ENCODE results near the gene ITFG2. TPM values are rescaled to one million over a fixed set of nuclear protein-coding genes. Genes with fewer than 3 reads are reported as not detected.

Gene ITFG2
- total and polyA plus RNA-seq, 2 of the 13 experiments (the other 11 are each of a cell fraction or from before 2014, with no cell fraction given) = 14.8 to 15.5 TPM

DNA sequence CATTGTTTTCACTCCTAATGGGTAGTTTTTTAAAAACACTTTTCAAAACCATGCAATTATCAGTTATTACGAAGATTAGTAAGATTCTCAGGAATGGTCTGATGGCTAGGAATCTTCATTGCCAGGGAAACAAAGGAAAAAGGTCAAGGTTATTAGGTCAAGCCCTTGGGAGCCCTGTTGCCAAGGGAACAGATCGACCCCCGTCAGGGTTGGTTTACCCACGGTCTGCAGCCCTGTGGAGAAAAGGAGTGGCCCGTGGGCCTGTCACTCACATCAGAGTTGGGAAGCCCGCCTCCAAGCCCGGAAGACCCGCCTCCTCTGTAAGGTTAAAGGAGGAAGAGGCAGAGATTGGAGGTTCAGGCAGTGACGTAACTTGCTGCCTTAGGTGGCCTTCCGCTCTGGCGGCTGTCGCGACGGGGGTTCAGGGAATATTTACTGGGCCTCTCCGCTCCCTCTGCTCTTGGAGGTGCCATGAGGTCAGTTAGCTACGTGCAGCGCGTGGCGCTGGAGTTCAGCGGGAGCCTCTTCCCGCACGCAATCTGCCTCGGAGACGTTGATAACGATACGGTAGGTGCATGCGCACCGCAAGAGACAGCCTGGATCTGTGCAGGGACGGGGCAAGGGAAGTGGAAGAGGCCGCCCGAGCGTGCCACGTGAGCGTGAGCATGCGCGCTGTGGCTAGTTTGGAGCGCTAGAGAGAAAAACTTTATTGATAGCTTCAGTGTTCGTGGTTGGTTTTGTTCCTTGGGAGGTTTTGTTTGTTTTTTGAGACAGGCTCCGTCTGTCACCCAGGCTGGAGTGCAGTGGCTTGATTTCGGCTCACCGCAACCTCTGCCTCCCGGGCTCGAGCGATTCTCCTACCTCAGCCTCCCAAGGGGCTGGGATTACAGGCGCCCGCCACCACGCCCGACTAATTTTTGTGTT lies at the start of gene ITFG2 (continued):
- TF ChIP-seq, protein P1, sequence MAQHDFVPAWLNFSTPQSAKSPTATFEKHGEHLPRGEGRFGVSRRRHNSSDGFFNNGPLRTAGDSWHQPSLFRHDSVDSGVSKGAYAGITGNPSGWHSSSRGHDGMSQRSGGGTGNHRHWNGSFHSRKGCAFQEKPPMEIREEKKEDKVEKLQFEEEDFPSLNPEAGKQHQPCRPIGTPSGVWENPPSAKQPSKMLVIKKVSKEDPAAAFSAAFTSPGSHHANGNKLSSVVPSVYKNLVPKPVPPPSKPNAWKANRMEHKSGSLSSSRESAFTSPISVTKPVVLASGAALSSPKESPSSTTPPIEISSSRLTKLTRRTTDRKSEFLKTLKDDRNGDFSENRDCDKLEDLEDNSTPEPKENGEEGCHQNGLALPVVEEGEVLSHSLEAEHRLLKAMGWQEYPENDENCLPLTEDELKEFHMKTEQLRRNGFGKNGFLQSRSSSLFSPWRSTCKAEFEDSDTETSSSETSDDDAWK (CRISPR knock-in tag; IDR thresholded peaks at IDR 0.05) = no peak
- 0 out of 2 replicates have a peak, but pooled peaks have one; percentile 50 for TF ChIP-seq SMAD9 (CRISPR knock-in tag; IDR thresholded peaks at IDR 0.05)
- no peak for TF ChIP-seq SP140L (CRISPR knock-in tag; IDR thresholded peaks at IDR 0.05; ENCODE audit: borderline replicate concordance)
- TF ChIP-seq, protein P2, sequence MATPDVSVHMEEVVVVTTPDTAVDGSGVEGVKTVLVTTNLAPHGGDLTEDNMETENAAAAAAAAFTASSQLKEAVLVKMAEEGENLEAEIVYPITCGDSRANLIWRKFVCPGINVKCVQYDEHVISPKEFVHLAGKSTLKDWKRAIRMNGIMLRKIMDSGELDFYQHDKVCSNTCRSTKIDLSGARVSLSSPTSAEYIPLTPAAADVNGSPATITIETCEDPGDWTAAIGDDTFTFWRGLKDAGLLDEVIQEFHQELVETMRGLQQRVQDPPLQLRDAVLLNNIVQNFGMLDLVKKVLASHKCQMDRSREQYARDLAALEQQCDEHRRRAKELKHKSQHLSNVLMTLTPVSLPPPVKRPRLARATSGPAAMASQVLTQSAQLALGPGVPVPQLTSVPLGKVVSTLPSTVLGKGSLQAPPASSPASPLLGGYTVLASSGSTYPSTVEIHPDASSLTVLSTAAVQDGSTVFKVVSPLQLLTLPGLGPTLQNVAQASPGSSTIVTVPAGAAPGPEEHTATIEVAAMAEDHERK (CRISPR knock-in tag; IDR thresholded peaks at IDR 0.05; ENCODE audit: low read depth) = peak; percentile 86
- TF ChIP-seq ZNF567 (CRISPR knock-in tag; IDR thresholded peaks at IDR 0.05; ENCODE audit: borderline replicate concordance) = peak; percentile 51; the same call in 1 of the 2 replicates
- peak; percentile 95 for TF ChIP-seq RNF2 (conservative IDR thresholded peaks at IDR 0.05; ENCODE audit: low read depth)
- TF ChIP-seq ZNF891 (CRISPR knock-in tag; IDR thresholded peaks at IDR 0.05) = peak; percentile 86; the same call in 1 of the 2 replicates
- no peak for TF ChIP-seq NFKBIZ (CRISPR knock-in tag; IDR thresholded peaks at IDR 0.05)
- no peak for TF ChIP-seq ARID2 (CRISPR knock-in tag; IDR thresholded peaks at IDR 0.05; ENCODE audit: borderline replicate concordance)
- TF ChIP-seq CCAR2 (optimal IDR thresholded peaks at IDR 0.05; ENCODE audit: low read depth, low read length) = peak; percentile 59
- TF ChIP-seq, protein P3, sequence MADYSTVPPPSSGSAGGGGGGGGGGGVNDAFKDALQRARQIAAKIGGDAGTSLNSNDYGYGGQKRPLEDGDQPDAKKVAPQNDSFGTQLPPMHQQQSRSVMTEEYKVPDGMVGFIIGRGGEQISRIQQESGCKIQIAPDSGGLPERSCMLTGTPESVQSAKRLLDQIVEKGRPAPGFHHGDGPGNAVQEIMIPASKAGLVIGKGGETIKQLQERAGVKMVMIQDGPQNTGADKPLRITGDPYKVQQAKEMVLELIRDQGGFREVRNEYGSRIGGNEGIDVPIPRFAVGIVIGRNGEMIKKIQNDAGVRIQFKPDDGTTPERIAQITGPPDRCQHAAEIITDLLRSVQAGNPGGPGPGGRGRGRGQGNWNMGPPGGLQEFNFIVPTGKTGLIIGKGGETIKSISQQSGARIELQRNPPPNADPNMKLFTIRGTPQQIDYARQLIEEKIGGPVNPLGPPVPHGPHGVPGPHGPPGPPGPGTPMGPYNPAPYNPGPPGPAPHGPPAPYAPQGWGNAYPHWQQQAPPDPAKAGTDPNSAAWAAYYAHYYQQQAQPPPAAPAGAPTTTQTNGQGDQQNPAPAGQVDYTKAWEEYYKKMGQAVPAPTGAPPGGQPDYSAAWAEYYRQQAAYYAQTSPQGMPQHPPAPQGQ (CRISPR knock-in tag; IDR thresholded peaks at IDR 0.05; ENCODE audit: borderline replicate concordance) = 0 out of 2 replicates have a peak, but pooled peaks have one; percentile 50
- peak; percentile 94 for TF ChIP-seq HDAC1 (CRISPR knock-in tag; IDR thresholded peaks at IDR 0.05)
- TF ChIP-seq, protein P4, sequence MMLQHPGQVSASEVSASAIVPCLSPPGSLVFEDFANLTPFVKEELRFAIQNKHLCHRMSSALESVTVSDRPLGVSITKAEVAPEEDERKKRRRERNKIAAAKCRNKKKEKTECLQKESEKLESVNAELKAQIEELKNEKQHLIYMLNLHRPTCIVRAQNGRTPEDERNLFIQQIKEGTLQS (CRISPR knock-in tag; IDR thresholded peaks at IDR 0.05) = no peak
- TF ChIP-seq SAP130 (CRISPR knock-in tag; IDR thresholded peaks at IDR 0.05; ENCODE audit: low read depth) = peak; percentile 94
- 0 out of 2 replicates have a peak, but pooled peaks have one; percentile 58 for TF ChIP-seq ZNF383 (CRISPR knock-in tag; IDR thresholded peaks at IDR 0.05; ENCODE audit: borderline replicate concordance)
- peak; percentile 94 for TF ChIP-seq KDM2A (CRISPR knock-in tag; IDR thresholded peaks at IDR 0.05; ENCODE audit: borderline replicate concordance, low read depth)
- TF ChIP-seq, protein P5, sequence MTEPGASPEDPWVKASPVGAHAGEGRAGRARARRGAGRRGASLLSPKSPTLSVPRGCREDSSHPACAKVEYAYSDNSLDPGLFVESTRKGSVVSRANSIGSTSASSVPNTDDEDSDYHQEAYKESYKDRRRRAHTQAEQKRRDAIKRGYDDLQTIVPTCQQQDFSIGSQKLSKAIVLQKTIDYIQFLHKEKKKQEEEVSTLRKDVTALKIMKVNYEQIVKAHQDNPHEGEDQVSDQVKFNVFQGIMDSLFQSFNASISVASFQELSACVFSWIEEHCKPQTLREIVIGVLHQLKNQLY (CRISPR knock-in tag; IDR thresholded peaks at IDR 0.05) = peak; percentile 41; the same call in 1 of the 2 replicates
- TF ChIP-seq SIN3B (IDR thresholded peaks at IDR 0.05; ENCODE audit: low read length) = no peak
- TF ChIP-seq IRF2 (CRISPR knock-in tag; IDR thresholded peaks at IDR 0.05) = peak; percentile 93
- peak; percentile 99 for TF ChIP-seq ZNF737 (CRISPR knock-in tag; IDR thresholded peaks at IDR 0.05; ENCODE audit: borderline replicate concordance)
- 0 out of 2 replicates have a peak, but pooled peaks have one; percentile 52 for TF ChIP-seq ZNF430 (CRISPR knock-in tag; IDR thresholded peaks at IDR 0.05)
- TF ChIP-seq HOXA5 (CRISPR knock-in tag; IDR thresholded peaks at IDR 0.05) = peak; percentile 95
- peak; percentile 62; the same call in 1 of the 2 replicates for TF ChIP-seq JUN (CRISPR knock-in tag; IDR thresholded peaks at IDR 0.05)
